K562 (cell line): ENCODE measurements around the gene MTERF4. TPM values are rescaled to one million over a fixed set of nuclear protein-coding genes. Genes with fewer than 3 reads are reported as not detected.

Experiments
- ARID4B ChIP-seq: sonication (generic); formaldehyde crosslinking; IDR thresholded peaks from 2 replicates; pipeline ENCODE4 v1.8.0; 2022; ENCODE audit warnings: mild to moderate bottlenecking, missing genetic modification reagents
- BHLHE40 ChIP-seq: IDR thresholded peaks from 2 replicates; pipeline ENCODE4 v1.6.1; 2011; ENCODE audit warnings: low read length, improper control_type of control experiment
- MTA2 ChIP-seq: fragments of 450-650 bp; IDR thresholded peaks from 2 replicates; pipeline ENCODE4 v1.6.1; 2016; ENCODE audit warnings: low read depth
- SETDB1 ChIP-seq: IDR thresholded peaks from one replicate; pipeline ENCODE4 v1.6.1; 2012; ENCODE audit warnings: low read length, control low read depth, inconsistent platforms
- SP2 ChIP-seq: IDR thresholded peaks from 2 replicates; pipeline ENCODE4 v1.6.1; 2011; ENCODE audit warnings: mild to moderate bottlenecking, low read depth, low read length, moderate library complexity; ENCODE audit not compliant: poor library complexity, severe bottlenecking; ENCODE audit errors: extremely low read depth
- STAT5B ChIP-seq: fragments of 250-450 bp; sonication (Bioruptor Pico); IDR thresholded peaks from 2 replicates; pipeline ENCODE4 v1.8.0; 2021; ENCODE audit warnings: mild to moderate bottlenecking, inconsistent platforms
- ZNF395 ChIP-seq: fragments of 200-800 bp; sonication (Bioruptor generic); IDR thresholded peaks from 2 replicates; pipeline ENCODE4 v1.6.1; 2017; ENCODE audit warnings: missing genetic modification characterization, missing compliant biosample characterization
- ZNF830 ChIP-seq: fragments of 250-450 bp; sonication (Bioruptor Pico); IDR thresholded peaks from 2 replicates; pipeline ENCODE4 v1.5.0; 2021; ENCODE audit warnings: mild to moderate bottlenecking
- polyA plus RNA-seq, 8 experiments: library from polyadenylated mRNA; depleted of rRNA in 4 of 8; stranded (reverse) in 5 of 8; unstranded in 3 of 8; fragments of >200 nt; fragmentation: Nextera tagmentation in 2 of 8; fragmentation: Illumina TruSeq in 1 of 8; extraction: Ambion mirVana in 2 of 8; extraction: Trizol in 1 of 8; gene quantifications; 2 replicates each; pipeline versions ENCODE4 v1.2.1 to v1.2.3, GENCODE V29; 2011 to 2014; ENCODE audit warnings: inconsistent platforms in 1 of 8, missing spikeins in 1 of 8
- total RNA-seq, 7 experiments: library from RNA; depleted of rRNA in 6 of 7; stranded (reverse); fragments of >200 nt in 6 of 7; fragmentation: Illumina TruSeq in 2 of 7; extraction: Trizol in 2 of 7; gene quantifications; 2 replicates each; pipeline versions ENCODE4 v1.2.1 to v1.2.3, GENCODE V29; 2011 to 2021; ENCODE audit warnings: low replicate concordance in 1 of 7

Gene MTERF4
- total and polyA plus RNA-seq, 9 of the 15 experiments (the other 6 are each of a cell fraction or from before 2014, with no cell fraction given) = 15.3 to 29.6 (median 21.2) TPM

GRCh38 chr2:241049739-241050623, 52.1 kb downstream of the MTERF4 start (continued):
- TF ChIP-seq ZNF830 (CRISPR knock-in tag) = no peak
- no peak for TF ChIP-seq ZNF395 (CRISPR knock-in tag)
- TF ChIP-seq ARID4B (CRISPR knock-in tag) = 0 out of 2 replicates have a peak, but pooled peaks have one; percentile 21
- TF ChIP-seq STAT5B (CRISPR knock-in tag) = no peak
- TF ChIP-seq BHLHE40 = no peak
- no peak for TF ChIP-seq SP2
- no peak for TF ChIP-seq MTA2
- TF ChIP-seq SETDB1 = no peak
